ENCODE measurements around the gene GLYATL1. TPM values are rescaled to one million over a fixed set of nuclear protein-coding genes. Genes with fewer than 3 reads are reported as not detected.

GLYATL1 gene
- total RNA-seq: not detected
- not detected for polyA plus RNA-seq
- 0 reads per million in 6 experiments for total RNA-seq

- Mint-ChIP-seq H3K27ac (no peak within 1 kb of the TSS), H3K36me3 (peaks cover 0 to 2% (median 0%) of the 10 kb centered on the region in 3 donors), H3K4me3 (no peak within 1 kb of the TSS), H3K27me3 (peaks cover 2 to 13% (median 6%) of the 10 kb centered on the region in 5 donors), H3K4me1 (no peaks in the 10 kb centered on the region), H3K9me3 (no peaks in the 10 kb centered on the region)
- no peak for ATAC-seq
- POLR2A ChIA-PET: no interaction called here
- no peak for DNase-seq
Measured at GRCh38 chr11:58939277-58939676, at the start of gene GLYATL1. Gene GLYATL1, plus strand, starts transcription at chr11:58939488. Its CDS starts 7,600 bp downstream, at chr11:58947088.

GRCh38 chr11:58893899-58894298 lies 45.4 kb upstream of the GLYATL1 start:
- Mint-ChIP-seq H3K9me3 (no peaks in the 10 kb centered on the region), H3K27ac (no peak overlapping the region), H3K4me1 (peaks cover 0 to 4% (median 0%) of the 10 kb centered on the region in 4 donors), H3K36me3 (no peaks in the 10 kb centered on the region), H3K4me3 (no peak overlapping the region), H3K27me3 (peaks cover 2 to 22% (median 5%) of the 10 kb centered on the region in 5 donors)
- DNase-seq (no peak), ATAC-seq (no peak)
- POLR2A ChIA-PET: no interaction called here

DNA sequence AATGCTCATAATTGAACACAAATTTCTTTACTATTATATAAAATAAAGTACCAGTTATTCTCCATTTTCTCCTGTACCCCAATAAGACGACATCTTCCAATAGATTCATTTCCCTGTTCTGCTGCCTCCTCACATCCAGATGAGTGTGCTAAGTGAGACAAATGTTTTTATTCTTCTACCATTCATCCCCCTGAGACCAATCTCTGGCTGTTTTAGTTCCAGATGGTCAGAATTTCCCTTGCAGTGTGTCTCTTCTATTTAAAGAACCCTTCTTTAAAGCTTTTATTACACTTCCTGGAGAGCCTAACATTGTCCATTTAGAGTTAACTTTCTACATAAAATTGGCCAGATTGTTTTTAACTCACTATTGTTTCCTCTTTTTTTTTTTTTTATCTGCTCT lies 41.2 kb upstream of the GLYATL1 start:
- Mint-ChIP-seq H3K36me3 (no peaks in the 10 kb centered on the region), H3K27ac (no peak overlapping the region), H3K4me1 (peaks cover 0 to 5% (median 0%) of the 10 kb centered on the region in 4 donors), H3K9me3 (no peaks in the 10 kb centered on the region), H3K4me3 (no peak overlapping the region), H3K27me3 (peaks cover 20 to 38% (median 31%) of the 10 kb centered on the region in 5 donors)
- ATAC-seq: no peak
- POLR2A ChIA-PET: no interaction called here
- no peak for DNase-seq

GRCh38 chr11:58900479-58901420 lies 38.5 kb upstream of the GLYATL1 start:
- Mint-ChIP-seq H3K9me3 (no peaks in the 10 kb centered on the region), H3K27ac (no peak overlapping the region), H3K4me1 (peaks cover 0 to 10% (median 0%) of the 10 kb centered on the region in 4 donors), H3K36me3 (peaks cover 0 to 6% (median 0%) of the 10 kb centered on the region in 3 donors), H3K27me3 (peaks cover 31 to 64% (median 46%) of the 10 kb centered on the region in 5 donors), H3K4me3 (no peak overlapping the region)
- ATAC-seq: no peak
- DNase-seq: peak in 1 of 10 donors; percentile 8
- POLR2A ChIA-PET: interaction anchor here (0.6 kb wide), 1 partner anchor 622 kb away, joined by 4 read pairs; no protein-coding TSS in a partner anchor

- peaks cover 0 to 4% (median 0%) of the 10 kb centered on the region in 9 donors for H3K9me3 Mint-ChIP-seq
- H3K36me3 Mint-ChIP-seq: peaks cover 0 to 6% (median 0%) of the 10 kb centered on the region in 3 donors
- no peak overlapping the region for H3K27ac Mint-ChIP-seq
- peaks cover 0 to 20% (median 1%) of the 10 kb centered on the region in 4 donors for H3K4me1 Mint-ChIP-seq
- DNase-seq: no peak
- peaks cover 39 to 85% (median 61%) of the 10 kb centered on the region in 5 donors for H3K27me3 Mint-ChIP-seq
- no peak overlapping the region for H3K4me3 Mint-ChIP-seq
- POLR2A ChIA-PET: no interaction called here
- ATAC-seq: no peak
Measured at GRCh38 chr11:58902881-58903280, 36.4 kb upstream of the GLYATL1 start.

DNA sequence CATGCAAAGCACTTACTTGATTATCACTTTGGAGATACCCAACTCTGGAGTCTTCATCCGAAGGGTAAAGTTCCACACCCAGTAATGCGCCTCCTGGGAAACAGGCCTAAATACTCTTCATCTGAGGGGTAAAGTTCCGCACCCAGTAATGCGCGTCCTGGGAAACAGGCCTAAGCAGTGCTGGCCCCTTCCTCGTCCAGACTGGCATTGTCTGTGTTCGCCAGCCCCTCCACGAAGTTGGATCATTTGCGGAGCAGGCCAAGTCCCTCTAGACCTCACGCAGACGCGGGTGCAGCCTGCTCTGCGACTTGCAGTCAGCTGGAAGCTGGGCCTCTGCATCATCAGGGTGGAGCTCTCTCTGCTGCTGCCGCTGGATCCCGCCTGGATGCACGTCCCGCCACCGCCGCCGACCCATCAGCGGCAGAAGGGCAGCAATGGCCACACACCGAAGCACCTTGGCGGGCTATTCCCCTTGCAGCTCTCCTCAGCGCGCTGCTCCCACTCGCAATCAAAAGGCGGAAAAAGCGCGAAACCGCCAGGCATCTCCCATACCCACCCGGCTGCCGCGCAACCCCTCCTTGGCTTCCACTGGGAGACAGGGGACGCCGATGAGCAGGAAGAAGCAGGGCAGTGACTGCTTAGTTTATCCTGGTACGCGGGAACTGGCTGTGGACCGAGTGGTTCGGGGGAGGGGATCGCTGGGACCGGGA lies 34.1 kb upstream of the GLYATL1 start:
- DNase-seq: no peak
- Mint-ChIP-seq H3K27me3 (peaks cover 42 to 80% (median 58%) of the 10 kb centered on the region in 5 donors), H3K36me3 (peaks cover 0 to 6% (median 0%) of the 10 kb centered on the region in 3 donors), H3K4me3 (no peak overlapping the region), H3K9me3 (peaks cover 0 to 4% (median 0%) of the 10 kb centered on the region in 9 donors), H3K4me1 (peaks cover 0 to 15% (median 1%) of the 10 kb centered on the region in 4 donors), H3K27ac (no peak overlapping the region)
- POLR2A ChIA-PET: no interaction called here
- no peak for ATAC-seq

GRCh38 chr11:58905721-58906547 lies 33.4 kb upstream of the GLYATL1 start:
- H3K4me3 Mint-ChIP-seq: no peak overlapping the region
- H3K9me3 Mint-ChIP-seq: peaks cover 0 to 4% (median 0%) of the 10 kb centered on the region in 9 donors
- DNase-seq (no peak), ATAC-seq (no peak)
- H3K36me3 Mint-ChIP-seq: peaks cover 0 to 6% (median 0%) of the 10 kb centered on the region in 3 donors
- peaks cover 41 to 73% (median 57%) of the 10 kb centered on the region in 5 donors for H3K27me3 Mint-ChIP-seq
- H3K27ac Mint-ChIP-seq: peak overlapping the region in 1 of 10 donors; percentile 24
- H3K4me1 Mint-ChIP-seq: peaks cover 0 to 15% (median 1%) of the 10 kb centered on the region in 4 donors
- POLR2A ChIA-PET: no interaction called here

DNA sequence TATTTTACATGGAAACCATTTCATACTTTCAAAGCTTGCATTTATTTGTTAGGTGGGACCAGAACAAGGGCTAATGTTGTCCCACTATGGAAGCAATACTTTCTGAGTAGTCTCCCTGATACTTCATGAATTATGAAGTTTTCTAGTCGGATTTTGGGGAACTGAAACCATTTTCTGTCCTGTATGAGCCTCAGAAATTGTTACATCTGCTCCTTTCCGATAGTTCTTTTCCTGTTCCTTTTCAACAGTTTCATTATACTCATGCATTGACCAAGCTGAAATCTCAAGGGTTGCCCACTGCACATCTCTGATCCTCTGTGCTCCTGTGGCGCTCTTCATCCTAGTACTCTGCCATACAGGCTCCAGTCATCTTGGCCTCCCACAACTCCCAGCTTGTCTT lies 31.5 kb upstream of the GLYATL1 start:
- no peak overlapping the region for H3K4me3 Mint-ChIP-seq
- POLR2A ChIA-PET: no interaction called here
- no peak overlapping the region for H3K27ac Mint-ChIP-seq
- H3K4me1 Mint-ChIP-seq: peaks cover 0 to 15% (median 1%) of the 10 kb centered on the region in 4 donors
- peaks cover 0 to 6% (median 0%) of the 10 kb centered on the region in 3 donors for H3K36me3 Mint-ChIP-seq
- H3K27me3 Mint-ChIP-seq: peaks cover 36 to 69% (median 53%) of the 10 kb centered on the region in 5 donors
- ATAC-seq (no peak), DNase-seq (no peak)
- peaks cover 0 to 4% (median 0%) of the 10 kb centered on the region in 9 donors for H3K9me3 Mint-ChIP-seq

DNA sequence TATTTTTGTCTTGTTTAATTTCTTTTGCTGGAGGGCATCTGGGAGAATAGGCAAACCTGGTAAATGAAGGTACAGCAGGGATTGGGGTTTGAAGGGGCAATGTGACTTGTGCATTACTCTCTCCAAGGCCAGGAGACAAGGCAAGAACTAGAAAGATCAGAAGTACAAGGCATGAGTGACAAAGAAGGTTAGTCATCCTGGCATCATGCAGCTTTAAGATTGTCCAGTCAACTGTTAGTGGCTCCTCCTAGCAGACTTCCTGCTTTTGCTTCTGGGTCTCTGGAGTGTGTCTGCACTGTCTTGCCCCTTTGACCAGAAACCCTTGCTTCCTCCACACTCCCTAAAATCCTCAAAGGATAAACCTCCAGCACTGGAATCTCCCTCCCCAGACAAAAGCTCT lies 27.2 kb upstream of the GLYATL1 start:
- Mint-ChIP-seq H3K4me3 (no peak overlapping the region), H3K36me3 (peaks cover 0 to 13% (median 1%) of the 10 kb centered on the region in 3 donors), H3K27ac (no peak overlapping the region), H3K27me3 (peaks cover 14 to 35% (median 29%) of the 10 kb centered on the region in 5 donors), H3K4me1 (peaks cover 0 to 3% (median 1%) of the 10 kb centered on the region in 4 donors), H3K9me3 (peaks cover 0 to 22% (median 11%) of the 10 kb centered on the region in 9 donors)
- DNase-seq (no peak), ATAC-seq (no peak)
- POLR2A ChIA-PET: no interaction called here

DNA sequence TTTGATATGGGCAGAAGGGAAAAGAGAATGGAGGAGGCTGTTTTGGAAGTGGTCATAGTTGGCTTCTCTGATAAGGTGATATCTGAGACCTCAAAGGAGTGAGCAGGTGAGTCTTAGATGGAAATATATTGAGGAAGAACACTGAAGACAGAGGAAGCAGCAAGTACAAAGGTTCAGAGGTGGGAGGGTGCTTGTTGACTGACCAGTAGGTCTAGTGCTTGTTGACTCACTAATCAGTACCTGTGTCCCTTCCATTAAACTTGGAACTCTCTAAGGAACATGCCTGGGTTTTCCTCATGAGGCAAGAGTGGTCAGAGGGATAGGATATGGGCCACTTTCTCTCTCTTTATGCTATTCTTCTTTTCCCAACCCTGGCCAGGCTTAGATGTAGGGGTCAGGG lies 25.6 kb upstream of the GLYATL1 start:
- DNase-seq (no peak), ATAC-seq (no peak)
- no peaks in the 10 kb centered on the region for H3K4me1 Mint-ChIP-seq
- POLR2A ChIA-PET: no interaction called here
- peaks cover 0 to 27% (median 7%) of the 10 kb centered on the region in 3 donors for H3K36me3 Mint-ChIP-seq
- H3K4me3 Mint-ChIP-seq: no peak overlapping the region
- H3K9me3 Mint-ChIP-seq: peaks cover 0 to 35% (median 24%) of the 10 kb centered on the region in 9 donors
- peaks cover 11 to 24% (median 20%) of the 10 kb centered on the region in 5 donors for H3K27me3 Mint-ChIP-seq
- H3K27ac Mint-ChIP-seq: no peak overlapping the region

GRCh38 chr11:58914821-58915543 lies 24.3 kb upstream of the GLYATL1 start:
- POLR2A ChIA-PET: no interaction called here
- H3K36me3 Mint-ChIP-seq: peaks cover 0 to 27% (median 7%) of the 10 kb centered on the region in 3 donors
- no peak overlapping the region for H3K27ac Mint-ChIP-seq
- H3K4me3 Mint-ChIP-seq: no peak overlapping the region
- peaks cover 7 to 24% (median 20%) of the 10 kb centered on the region in 5 donors for H3K27me3 Mint-ChIP-seq
- peaks cover 0 to 35% (median 26%) of the 10 kb centered on the region in 9 donors for H3K9me3 Mint-ChIP-seq
- no peaks in the 10 kb centered on the region for H3K4me1 Mint-ChIP-seq
- ATAC-seq (no peak), DNase-seq (no peak)
